GM12801 (cell line): ENCODE results near the gene SELENOS.

Source experiments
- TF ChIP-seq, protein P1 (sequence below): IDR thresholded peaks from one replicate; pipeline ENCODE4 v1.5.1; 2011; ENCODE audit warnings: control low read depth; ENCODE audit not compliant: insufficient read length; ENCODE audit errors: extremely low read depth

Gene SELENOS

DNA sequence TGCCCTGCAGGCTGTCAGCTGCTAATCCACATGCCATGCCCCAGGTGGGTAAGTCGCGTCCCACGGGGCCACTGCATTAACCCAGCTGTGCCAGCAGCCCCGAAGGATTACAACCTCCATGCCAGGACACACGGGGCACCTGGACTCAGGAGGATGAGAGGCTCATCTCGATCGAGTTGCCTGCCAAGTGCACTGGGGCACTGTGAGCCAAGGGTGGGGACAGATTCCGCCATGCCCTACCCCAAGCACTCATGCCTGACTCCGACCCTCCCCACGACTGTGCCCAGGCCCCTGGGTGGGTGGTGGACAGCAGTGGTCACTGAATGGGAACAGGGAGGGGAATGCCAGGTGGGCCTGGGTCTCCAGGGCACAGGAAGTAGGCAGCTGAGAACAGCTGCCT lies 38.5 kb upstream of the SELENOS start:
- TF ChIP-seq, protein P1, sequence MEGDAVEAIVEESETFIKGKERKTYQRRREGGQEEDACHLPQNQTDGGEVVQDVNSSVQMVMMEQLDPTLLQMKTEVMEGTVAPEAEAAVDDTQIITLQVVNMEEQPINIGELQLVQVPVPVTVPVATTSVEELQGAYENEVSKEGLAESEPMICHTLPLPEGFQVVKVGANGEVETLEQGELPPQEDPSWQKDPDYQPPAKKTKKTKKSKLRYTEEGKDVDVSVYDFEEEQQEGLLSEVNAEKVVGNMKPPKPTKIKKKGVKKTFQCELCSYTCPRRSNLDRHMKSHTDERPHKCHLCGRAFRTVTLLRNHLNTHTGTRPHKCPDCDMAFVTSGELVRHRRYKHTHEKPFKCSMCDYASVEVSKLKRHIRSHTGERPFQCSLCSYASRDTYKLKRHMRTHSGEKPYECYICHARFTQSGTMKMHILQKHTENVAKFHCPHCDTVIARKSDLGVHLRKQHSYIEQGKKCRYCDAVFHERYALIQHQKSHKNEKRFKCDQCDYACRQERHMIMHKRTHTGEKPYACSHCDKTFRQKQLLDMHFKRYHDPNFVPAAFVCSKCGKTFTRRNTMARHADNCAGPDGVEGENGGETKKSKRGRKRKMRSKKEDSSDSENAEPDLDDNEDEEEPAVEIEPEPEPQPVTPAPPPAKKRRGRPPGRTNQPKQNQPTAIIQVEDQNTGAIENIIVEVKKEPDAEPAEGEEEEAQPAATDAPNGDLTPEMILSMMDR = no peak

DNA sequence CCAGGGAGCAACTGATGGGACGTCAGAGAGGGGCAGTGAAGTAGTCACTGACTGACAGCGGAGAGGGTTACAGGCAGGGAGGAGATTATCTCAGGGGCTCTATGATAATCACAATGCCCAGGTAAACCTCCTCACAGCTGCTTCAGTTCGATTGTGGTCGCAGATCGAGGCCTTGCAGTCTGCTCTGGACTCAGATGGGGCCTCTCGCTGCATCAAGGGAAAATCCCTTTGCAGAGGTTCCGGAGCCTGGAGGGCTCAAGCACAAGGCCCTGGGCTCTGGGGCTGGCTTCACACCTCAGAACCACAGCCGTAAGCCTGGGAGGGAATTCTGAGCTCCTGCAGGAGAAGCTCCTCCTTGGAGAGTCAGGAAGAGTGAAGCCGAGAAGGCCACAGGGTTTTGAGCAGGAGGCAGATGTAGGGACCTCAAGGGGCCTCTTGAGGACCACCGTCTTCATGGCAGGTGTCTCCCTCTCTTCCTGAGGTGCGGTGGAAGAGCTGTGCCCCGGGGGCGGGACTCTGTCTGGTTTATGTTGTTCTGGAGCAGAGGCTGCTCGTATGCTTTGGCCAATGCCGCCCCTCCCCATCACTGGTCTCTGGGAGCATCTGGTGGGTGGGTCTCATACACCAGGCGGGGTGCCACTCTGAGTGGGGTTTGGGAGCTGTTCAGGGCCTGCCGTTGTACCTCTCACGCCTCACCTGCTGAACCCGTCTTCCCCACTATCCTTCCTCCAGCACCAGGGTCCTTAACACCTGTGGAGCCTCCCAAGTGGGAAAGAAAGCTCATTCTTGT lies 37.2 kb upstream of the SELENOS start:
- TF ChIP-seq, protein P1 = no peak

DNA sequence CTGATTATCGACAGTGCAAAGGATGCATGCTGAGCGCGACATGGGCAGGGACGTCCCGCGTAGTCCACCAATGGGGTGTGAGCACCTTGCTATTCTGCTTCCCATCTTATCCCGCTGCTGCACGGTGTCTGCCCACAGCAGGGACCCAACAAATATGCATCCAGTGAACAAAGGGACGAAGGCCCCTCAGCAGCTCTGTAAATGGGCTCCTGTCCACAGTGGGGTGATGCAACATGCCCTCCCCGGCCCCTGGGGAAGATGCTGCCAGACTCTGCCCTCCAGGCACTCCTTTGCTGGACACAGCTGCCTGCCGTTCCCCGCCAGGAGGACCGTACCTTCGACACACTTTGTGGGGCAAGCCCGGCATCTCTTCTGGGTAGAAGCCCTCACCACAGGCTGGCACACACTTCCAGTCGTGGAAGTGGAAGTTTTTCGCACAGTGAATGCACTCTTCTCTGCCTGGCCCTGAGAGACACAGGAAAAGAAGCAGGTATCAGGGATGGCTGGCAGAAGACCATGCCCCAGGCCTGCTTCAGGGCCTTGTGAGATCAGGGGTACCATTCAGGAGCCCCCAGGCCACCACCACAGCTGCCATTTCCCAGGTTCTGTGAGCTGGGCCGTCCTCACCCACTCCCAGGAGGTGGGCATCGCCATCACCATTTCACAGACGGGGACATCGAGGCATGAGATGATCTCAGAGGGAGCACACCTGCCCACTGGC lies 35.9 kb upstream of the SELENOS start:
- TF ChIP-seq, protein P1 = no peak

DNA sequence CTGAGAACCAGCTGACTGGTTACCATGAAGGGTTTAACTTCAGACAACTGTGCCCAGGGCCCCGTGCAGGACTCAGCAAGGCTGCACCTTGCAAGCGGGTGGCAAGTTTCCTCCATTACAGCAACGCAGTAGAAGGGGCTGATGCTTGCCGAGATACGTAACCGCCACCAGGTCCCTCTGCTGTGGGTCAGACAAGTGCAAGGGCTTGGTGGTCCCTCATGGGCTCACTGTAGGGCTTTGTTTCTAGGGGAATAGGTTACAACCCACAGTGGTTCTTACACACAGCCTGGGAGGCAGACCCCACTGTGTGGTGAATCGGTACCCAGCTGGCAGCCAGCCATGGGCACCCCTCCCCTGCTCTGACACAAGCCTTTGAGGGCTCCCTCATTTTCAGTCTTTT lies 33.2 kb upstream of the SELENOS start:
- TF ChIP-seq, protein P1 = no peak

DNA sequence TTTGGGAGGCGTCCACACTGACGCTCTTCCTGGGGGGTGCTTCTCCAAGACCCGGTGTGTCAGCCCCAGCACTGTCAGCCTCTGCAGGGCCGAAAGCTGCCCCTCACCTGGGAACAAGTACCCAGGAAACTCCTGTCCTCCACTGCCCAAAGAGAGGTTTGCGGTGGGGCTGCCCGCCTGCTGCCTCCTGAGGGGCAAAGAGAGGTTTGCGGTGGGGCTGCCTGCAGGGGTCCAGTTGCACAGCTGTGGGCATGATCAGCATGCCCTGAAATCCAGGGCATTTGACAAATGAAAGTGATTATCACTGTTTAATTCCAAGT lies 32.8 kb upstream of the SELENOS start:
- TF ChIP-seq, protein P1 = no peak

DNA sequence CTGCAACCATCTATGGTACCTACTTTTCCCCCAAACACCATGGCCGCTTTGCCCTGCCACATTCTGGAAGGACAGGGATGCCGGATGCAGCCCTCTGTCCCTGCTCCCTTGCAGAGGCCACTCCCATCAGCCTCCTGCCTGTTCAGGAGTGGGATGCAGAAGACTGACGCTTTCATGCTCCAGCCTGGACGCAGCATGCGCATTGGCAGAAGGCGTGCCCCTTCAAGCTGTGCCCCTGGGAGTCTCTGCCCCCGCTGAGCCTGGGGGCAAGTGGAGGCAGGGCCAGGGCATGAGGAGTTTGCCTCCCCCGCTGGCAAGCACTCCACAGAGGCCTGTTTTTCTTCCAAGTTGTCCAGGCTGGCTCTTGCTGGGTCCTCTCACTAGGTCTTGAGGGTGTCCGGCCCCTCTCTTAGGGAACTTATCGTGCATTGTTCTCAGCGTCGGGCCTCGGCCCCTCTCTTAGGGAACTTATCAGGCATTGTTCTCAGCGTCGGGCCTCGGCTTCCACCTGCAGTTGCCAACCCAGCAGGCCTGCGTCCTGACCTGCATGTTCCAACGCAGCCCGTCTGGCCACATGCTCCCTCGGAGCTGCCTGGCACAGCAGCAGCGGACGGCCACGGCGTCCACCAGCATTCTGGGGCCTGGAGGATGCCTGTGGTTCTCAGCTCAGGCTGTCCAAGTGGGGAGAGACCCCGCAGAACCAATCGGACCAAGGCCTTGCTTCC lies 32.3 kb upstream of the SELENOS start:
- TF ChIP-seq, protein P1 = no peak
